LNCAP (cell line): ENCODE data around the gene RIPK4.

Experiments
- TF ChIP-seq, protein P1 (sequence below): fragments of 450-650 bp; IDR thresholded peaks from 2 replicates; pipeline ENCODE4 v1.5.1; 2017; ENCODE audit warnings: mild to moderate bottlenecking

RIPK4 gene

DNA sequence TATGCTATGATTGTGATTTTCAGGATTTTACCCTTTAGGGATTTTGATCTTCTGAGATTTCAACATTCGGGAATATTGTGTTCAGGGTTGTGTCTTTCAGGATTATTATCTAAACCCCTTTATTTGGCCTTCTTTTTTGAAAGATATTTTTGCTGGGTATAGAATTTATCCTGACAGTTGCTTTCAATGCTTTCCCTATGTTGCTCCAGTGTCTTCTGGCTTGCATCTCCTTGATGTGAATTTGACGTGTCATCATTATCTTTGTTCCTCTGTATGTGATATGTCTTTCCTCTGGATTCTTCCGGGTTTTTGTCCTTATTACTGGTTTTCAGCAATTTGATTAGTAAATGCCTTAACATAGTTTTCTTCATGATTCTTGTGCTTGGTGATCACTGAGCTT lies 25.9 kb upstream of the RIPK4 start:
- TF ChIP-seq, protein P1, sequence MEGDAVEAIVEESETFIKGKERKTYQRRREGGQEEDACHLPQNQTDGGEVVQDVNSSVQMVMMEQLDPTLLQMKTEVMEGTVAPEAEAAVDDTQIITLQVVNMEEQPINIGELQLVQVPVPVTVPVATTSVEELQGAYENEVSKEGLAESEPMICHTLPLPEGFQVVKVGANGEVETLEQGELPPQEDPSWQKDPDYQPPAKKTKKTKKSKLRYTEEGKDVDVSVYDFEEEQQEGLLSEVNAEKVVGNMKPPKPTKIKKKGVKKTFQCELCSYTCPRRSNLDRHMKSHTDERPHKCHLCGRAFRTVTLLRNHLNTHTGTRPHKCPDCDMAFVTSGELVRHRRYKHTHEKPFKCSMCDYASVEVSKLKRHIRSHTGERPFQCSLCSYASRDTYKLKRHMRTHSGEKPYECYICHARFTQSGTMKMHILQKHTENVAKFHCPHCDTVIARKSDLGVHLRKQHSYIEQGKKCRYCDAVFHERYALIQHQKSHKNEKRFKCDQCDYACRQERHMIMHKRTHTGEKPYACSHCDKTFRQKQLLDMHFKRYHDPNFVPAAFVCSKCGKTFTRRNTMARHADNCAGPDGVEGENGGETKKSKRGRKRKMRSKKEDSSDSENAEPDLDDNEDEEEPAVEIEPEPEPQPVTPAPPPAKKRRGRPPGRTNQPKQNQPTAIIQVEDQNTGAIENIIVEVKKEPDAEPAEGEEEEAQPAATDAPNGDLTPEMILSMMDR: no peak

- TF ChIP-seq, protein P1: no peak
These were observed 19.7 kb upstream of the RIPK4 start for GRCh38 chr21:41786509-41786987.

DNA sequence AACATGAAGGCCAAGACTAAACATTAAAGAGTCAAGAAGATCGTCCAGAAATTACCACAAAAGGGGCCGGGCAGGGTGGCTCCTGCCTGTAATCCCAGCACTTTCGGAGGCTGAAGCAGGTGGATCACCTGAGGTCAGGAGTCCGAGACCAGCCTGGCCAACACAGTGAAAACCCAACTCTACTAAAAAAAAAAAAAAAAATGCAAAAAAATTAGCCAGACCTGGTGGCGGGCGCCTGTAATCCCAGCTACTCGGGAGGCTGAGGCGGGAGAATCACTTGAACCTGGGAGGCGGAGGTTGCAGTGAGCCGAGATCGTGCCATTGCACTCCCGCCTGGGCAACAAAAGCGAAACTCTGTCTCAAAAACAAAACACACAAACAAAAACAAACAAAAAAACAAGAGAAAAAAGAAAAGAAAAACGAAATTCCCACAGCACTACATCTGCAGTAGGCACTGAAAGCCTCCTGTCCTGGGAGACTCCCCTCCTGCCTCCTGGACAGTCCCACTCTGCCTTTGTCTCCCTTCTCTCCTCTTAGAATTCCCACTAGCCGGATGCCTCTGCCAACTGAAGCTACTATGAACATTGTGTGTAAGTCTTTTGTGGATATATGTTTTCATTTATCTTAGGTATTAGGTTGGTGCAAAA lies 17.7 kb upstream of the RIPK4 start:
- TF ChIP-seq, protein P1: no peak

GRCh38 chr21:41783476-41784180 lies 16.8 kb upstream of the RIPK4 start:
- TF ChIP-seq, protein P1: no peak

GRCh38 chr21:41781050-41781410 lies 14.2 kb upstream of the RIPK4 start:
- TF ChIP-seq, protein P1: no peak

DNA sequence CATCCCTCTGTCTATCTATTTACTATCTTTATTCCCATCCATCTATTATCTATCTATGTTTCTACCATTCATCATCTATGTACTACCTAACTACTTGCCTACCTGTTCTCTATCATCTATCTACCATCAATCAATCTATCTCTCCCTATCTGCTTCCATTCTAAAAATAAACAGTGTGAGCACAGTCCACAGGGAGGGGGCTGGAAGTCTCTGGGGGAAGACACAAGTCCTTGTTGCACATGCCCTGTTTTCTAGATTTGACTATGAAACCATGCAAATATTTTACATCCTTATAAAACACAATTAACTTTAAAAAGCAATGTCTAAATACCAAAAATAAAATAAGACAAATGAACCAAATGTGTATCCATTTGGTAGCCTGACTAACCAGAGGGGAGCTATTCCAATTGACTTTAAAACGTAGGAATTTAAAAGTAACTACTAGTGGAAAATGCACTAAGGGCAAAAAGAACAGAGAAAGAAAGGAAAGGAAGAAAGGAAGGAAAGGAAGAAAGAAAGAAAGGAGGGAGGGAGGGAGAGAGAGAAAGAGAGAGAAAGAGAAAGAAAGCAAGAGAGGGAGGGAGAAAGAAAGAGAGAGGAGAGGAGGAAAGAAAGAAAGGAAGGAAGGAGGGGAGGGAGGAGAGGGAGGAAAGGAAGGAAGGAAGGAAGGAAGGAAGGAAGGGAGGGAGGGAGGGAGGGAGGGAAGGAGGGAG lies 13.6 kb upstream of the RIPK4 start:
- TF ChIP-seq, protein P1: no peak

GRCh38 chr21:41779659-41780058 lies 12.8 kb upstream of the RIPK4 start:
- TF ChIP-seq, protein P1: no peak
